ENCODE data around the gene RBM6. TPM values are rescaled to one million over a fixed set of nuclear protein-coding genes. Genes with fewer than 3 reads are reported as not detected.

RBM6 gene
- total RNA-seq: 112 and 114 TPM in 2 replicates

- intact Hi-C loops (cut with micrococcal nuclease): loop anchor here (1.0 to 5.0 kb wide), 14 partner anchors 11 to 1493 kb away; partner anchors contain the start of genes AMIGO3, APEH, ATRIP and GMPPB
Observed at GRCh38 chr3:49939858-49940666, at the start of gene RBM6. TSS of gene RBM6 (plus strand) at chr3:49940150. CDS start at chr3:49962642, 22,492 bp downstream.

GRCh38 chr3:49895791-49896190 is 44.2 kb upstream of the RBM6 start:
- intact Hi-C loops (cut with micrococcal nuclease): no loop called here

- intact Hi-C loops (cut with micrococcal nuclease): no loop called here
Observed at GRCh38 chr3:49896345-49896744, 43.6 kb upstream of the RBM6 start.

- intact Hi-C loops (cut with micrococcal nuclease): no loop called here
Observed at GRCh38 chr3:49898991-49899390, 41.0 kb upstream of the RBM6 start.

- intact Hi-C loops (cut with micrococcal nuclease): loop anchor here (5.0 kb wide), 3 partner anchors 113 to 428 kb away; partner anchors contain the start of genes DAG1, GMPPB and IP6K1
Observed at GRCh38 chr3:49899815-49900214, 40.1 kb upstream of the RBM6 start.

- intact Hi-C loops (cut with micrococcal nuclease): loop anchor here (5.0 kb wide), 3 partner anchors 113 to 428 kb away; partner anchors contain the start of genes DAG1, GMPPB and IP6K1
Observed at GRCh38 chr3:49900491-49901153, 39.3 kb upstream of the RBM6 start.

GRCh38 chr3:49901366-49902339 is 38.3 kb upstream of the RBM6 start:
- intact Hi-C loops (cut with micrococcal nuclease): loop anchor here (5.0 kb wide), 3 partner anchors 114 to 429 kb away; partner anchors contain the start of genes DAG1, GMPPB and IP6K1

GRCh38 chr3:49902511-49903345 is 37.2 kb upstream of the RBM6 start:
- intact Hi-C loops (cut with micrococcal nuclease): loop anchor here (1.0 to 5.0 kb wide), 5 partner anchors 27 to 430 kb away; partner anchors contain the start of genes DAG1, GMPPB, IP6K1 and MON1A

GRCh38 chr3:49903451-49904424 is 36.2 kb upstream of the RBM6 start, which contains the start of gene MST1R:
TSS of gene MST1R (minus strand) at chr3:49903873. CDS start at chr3:49903609, 264 bp downstream.
- intact Hi-C loops (cut with micrococcal nuclease): loop anchor here (1.0 to 5.0 kb wide), 5 partner anchors 26 to 431 kb away; partner anchors contain the start of genes DAG1, GMPPB, IP6K1 and MON1A

GRCh38 chr3:49904448-49904847 is 35.5 kb upstream of the RBM6 start:
- intact Hi-C loops (cut with micrococcal nuclease): loop anchor here (5.0 kb wide), 3 partner anchors 117 to 432 kb away; partner anchors contain the start of genes DAG1, GMPPB and IP6K1

GRCh38 chr3:49906073-49906743 is 33.7 kb upstream of the RBM6 start:
- intact Hi-C loops (cut with micrococcal nuclease): loop anchor here (1.0 to 5.0 kb wide), 4 partner anchors 50 to 204 kb away; partner anchors contain the start of gene TRAIP

GRCh38 chr3:49908373-49909199 is 31.4 kb upstream of the RBM6 start:
- intact Hi-C loops (cut with micrococcal nuclease): loop anchor here (5.0 kb wide), 1 partner anchor 206 kb away; no protein-coding TSS in a partner anchor

- intact Hi-C loops (cut with micrococcal nuclease): no loop called here
Observed at GRCh38 chr3:49910409-49911123, 29.4 kb upstream of the RBM6 start.

- intact Hi-C loops (cut with micrococcal nuclease): no loop called here
Observed at GRCh38 chr3:49911124-49911420, 28.9 kb upstream of the RBM6 start.

- intact Hi-C loops (cut with micrococcal nuclease): no loop called here
Observed at GRCh38 chr3:49911611-49912010, 28.3 kb upstream of the RBM6 start.

- intact Hi-C loops (cut with micrococcal nuclease): no loop called here
Observed at GRCh38 chr3:49912881-49913281, 27.1 kb upstream of the RBM6 start.

Data from T-helper 1 cell treated with Interleukin-12 subunit alpha and Interleukin-12 subunit beta and Interleukin-4 antibody, amounts not matched to agents 30 ng/mL and 1 ng/mL, for 36 hours (primary cell).